Right lobe of liver (tissue), 4 donors: Measurements from ENCODE around the gene ENTPD8.

ENCODE experiments used
- CTCF ChIP-seq, 4 donors: fragments of 200-600 bp in 3 of 4; fragments of 450-650 bp in 1 of 4; IDR thresholded peaks; one replicate each; pipeline versions ENCODE4 v1.5.1 to v1.8.0; 2016 to 2022; ENCODE audit warnings: antibody characterized with exemption in 4 of 4, mild to moderate bottlenecking in 2 of 4
- POLR2A ChIP-seq: fragments of 450-650 bp; IDR thresholded peaks from one replicate; pipeline ENCODE4 v1.6.1; 2017; ENCODE audit warnings: antibody characterized with exemption, mild to moderate bottlenecking
- donor health status: DM: no; HTN: no; CAD: no.
- donor health status: DM: no; HTN: no; CAD: no.
- donor health status: DM: no; HTN: yes; CAD: no.

GRCh38 chr9:137470785-137471184 lies 29.6 kb upstream of the ENTPD8 start:
- TF ChIP-seq CTCF (IDR thresholded peaks at IDR 0.05), result no peak
- TF ChIP-seq POLR2A, result no peak
